ENCODE results near the gene GAS6. TPM values are rescaled to one million over a fixed set of nuclear protein-coding genes. Genes with fewer than 3 reads are reported as not detected.

GAS6 gene
- total and polyA plus RNA-seq, 3 donors from 2014 or later, result 193 to 575 (median 416) TPM

GRCh38 chr13:113890774-113891480 lies 27.1 kb upstream of the GAS6 start:
- no peak for TF ChIP-seq POLR2A (IDR thresholded peaks at IDR 0.05)
- no peak for TF ChIP-seq CTCF (IDR thresholded peaks at IDR 0.05)
- no peaks in the 10 kb centered on the region for H3K4me1 ChIP-seq
- intact Hi-C loops (cut with DNase I; ENCODE audit: low total_unique reads), result no loop called here
- no peak overlapping the region for H3K27ac ChIP-seq
- 76 to 85% methylated on average over 2 of the region's 2 CpGs for WGBS, 2 donors
- H3K4me3 ChIP-seq, result no peak overlapping the region
- H3K9me3 ChIP-seq, result no peaks in the 10 kb centered on the region
- H3K36me3 ChIP-seq (ENCODE audit: low read depth, missing control alignments), result no peaks in the 10 kb centered on the region
- DNase-seq, result no peak
- H3K27me3 ChIP-seq, result no peaks in the 10 kb centered on the region

- Histone ChIP-seq H3K27ac (no peak overlapping the region), H3K4me1 (no peaks in the 10 kb centered on the region), H3K27me3 (no peaks in the 10 kb centered on the region), H3K36me3 (ENCODE audit: low read depth, missing control alignments) (no peaks in the 10 kb centered on the region), H3K4me3 (no peak overlapping the region), H3K9me3 (no peaks in the 10 kb centered on the region)
- intact Hi-C loops (cut with DNase I; ENCODE audit: low total_unique reads), result no loop called here
- no peak for DNase-seq
- TF ChIP-seq CTCF (IDR thresholded peaks at IDR 0.05), result no peak
- TF ChIP-seq POLR2A (IDR thresholded peaks at IDR 0.05), result no peak
- 90 to 94% methylated on average over 4 of the region's 4 CpGs for WGBS, 2 donors
Measured at GRCh38 chr13:113889467-113889866, 25.6 kb upstream of the GAS6 start.

- no peak for DNase-seq
- Histone ChIP-seq H3K4me3 (no peak overlapping the region), H3K4me1 (no peaks in the 10 kb centered on the region), H3K36me3 (ENCODE audit: low read depth, missing control alignments) (no peaks in the 10 kb centered on the region), H3K27ac (no peak overlapping the region), H3K27me3 (no peaks in the 10 kb centered on the region), H3K9me3 (no peaks in the 10 kb centered on the region)
- intact Hi-C loops (cut with DNase I; ENCODE audit: low total_unique reads), result no loop called here
- TF ChIP-seq POLR2A (IDR thresholded peaks at IDR 0.05) (no peak), CTCF (IDR thresholded peaks at IDR 0.05) (no peak)
- WGBS, 2 donors, result 89 to 95% methylated on average over 4 of the region's 4 CpGs
Measured at GRCh38 chr13:113888701-113889330, 24.9 kb upstream of the GAS6 start.

- H3K4me3 ChIP-seq, result no peak overlapping the region
- DNase-seq, result no peak
- H3K27me3 ChIP-seq, result no peaks in the 10 kb centered on the region
- TF ChIP-seq POLR2A (IDR thresholded peaks at IDR 0.05), result no peak
- no peak for TF ChIP-seq CTCF (IDR thresholded peaks at IDR 0.05)
- H3K27ac ChIP-seq, result no peak overlapping the region
- no peaks in the 10 kb centered on the region for H3K9me3 ChIP-seq
- intact Hi-C loops (cut with DNase I; ENCODE audit: low total_unique reads), result no loop called here
- 56 to 74% methylated on average over 1 of the region's 1 CpG for WGBS, 2 donors
- peaks cover 1% of the 10 kb centered on the region for H3K4me1 ChIP-seq
- no peaks in the 10 kb centered on the region for H3K36me3 ChIP-seq (ENCODE audit: low read depth, missing control alignments)
Measured at GRCh38 chr13:113887700-113888201, 23.9 kb upstream of the GAS6 start.
